ENCODE results near the gene CEP350. TPM values are rescaled to one million over a fixed set of nuclear protein-coding genes. Genes with fewer than 3 reads are reported as not detected.

CEP350 gene
- total RNA-seq, 4 donors from 2014 or later, result 40.0 to 60.3 (median 57.3) TPM

DNA sequence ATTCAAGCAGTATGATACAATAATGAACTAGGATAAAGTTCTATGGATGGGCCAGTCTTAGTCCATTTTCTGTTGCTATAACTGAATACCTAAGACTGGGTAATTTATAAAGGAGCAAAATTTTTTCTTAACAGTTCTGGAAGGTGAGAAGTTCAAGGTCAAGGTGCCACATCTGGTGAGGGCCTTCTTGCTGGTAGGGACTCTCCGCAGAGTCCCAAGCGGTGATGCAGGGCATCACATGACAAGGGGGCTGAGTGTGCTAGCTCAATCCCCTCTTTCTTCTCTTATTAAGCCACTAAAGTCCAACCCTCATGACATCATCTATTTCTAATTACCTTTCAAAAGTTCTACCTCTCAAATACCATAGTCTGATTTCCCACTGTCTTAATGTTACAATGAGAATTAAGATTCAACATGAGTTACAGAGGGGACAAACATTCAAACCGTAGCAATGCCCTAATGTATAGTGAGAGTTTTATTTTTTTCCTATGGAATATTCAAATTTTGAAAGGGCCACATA, 107.9 kb downstream of the CEP350 start:
- Histone ChIP-seq H3K27me3 (no peaks in the 10 kb centered on the region), H3K36me3 (peaks cover 0 to 55% (median 25%) of the 10 kb centered on the region in 4 donors), H3K4me1 (no peaks in the 10 kb centered on the region), H3K27ac (no peak overlapping the region), H3K9me3 (no peaks in the 10 kb centered on the region), H3K4me3 (no peak overlapping the region)
- in situ Hi-C loops (cut with MboI; ENCODE audit: low pct_ligation_motif_present in 1 of 4, low pct_unique_long_range_greater_than_20kb in 1 of 4, low sequenced_read_pairs in 3 of 4), result no loop called here
- no peak for DNase-seq
- intact Hi-C loops (cut with DNase I; ENCODE audit: low total_unique reads), result no loop called here
- TF ChIP-seq POLR2A (IDR thresholded peaks at IDR 0.05) (no peak), POLR2AphosphoS5 (IDR thresholded peaks at IDR 0.05) (no peak), EP300 (IDR thresholded peaks at IDR 0.05; ENCODE audit: low read depth) (no peak)
- TF ChIP-seq, protein P1, sequence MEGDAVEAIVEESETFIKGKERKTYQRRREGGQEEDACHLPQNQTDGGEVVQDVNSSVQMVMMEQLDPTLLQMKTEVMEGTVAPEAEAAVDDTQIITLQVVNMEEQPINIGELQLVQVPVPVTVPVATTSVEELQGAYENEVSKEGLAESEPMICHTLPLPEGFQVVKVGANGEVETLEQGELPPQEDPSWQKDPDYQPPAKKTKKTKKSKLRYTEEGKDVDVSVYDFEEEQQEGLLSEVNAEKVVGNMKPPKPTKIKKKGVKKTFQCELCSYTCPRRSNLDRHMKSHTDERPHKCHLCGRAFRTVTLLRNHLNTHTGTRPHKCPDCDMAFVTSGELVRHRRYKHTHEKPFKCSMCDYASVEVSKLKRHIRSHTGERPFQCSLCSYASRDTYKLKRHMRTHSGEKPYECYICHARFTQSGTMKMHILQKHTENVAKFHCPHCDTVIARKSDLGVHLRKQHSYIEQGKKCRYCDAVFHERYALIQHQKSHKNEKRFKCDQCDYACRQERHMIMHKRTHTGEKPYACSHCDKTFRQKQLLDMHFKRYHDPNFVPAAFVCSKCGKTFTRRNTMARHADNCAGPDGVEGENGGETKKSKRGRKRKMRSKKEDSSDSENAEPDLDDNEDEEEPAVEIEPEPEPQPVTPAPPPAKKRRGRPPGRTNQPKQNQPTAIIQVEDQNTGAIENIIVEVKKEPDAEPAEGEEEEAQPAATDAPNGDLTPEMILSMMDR (IDR thresholded peaks at IDR 0.05), result no peak
- WGBS, 2 donors (ENCODE audit: low coverage in 1 of 2), result 89 to 98% methylated on average over 3 of the region's 3 CpGs

DNA sequence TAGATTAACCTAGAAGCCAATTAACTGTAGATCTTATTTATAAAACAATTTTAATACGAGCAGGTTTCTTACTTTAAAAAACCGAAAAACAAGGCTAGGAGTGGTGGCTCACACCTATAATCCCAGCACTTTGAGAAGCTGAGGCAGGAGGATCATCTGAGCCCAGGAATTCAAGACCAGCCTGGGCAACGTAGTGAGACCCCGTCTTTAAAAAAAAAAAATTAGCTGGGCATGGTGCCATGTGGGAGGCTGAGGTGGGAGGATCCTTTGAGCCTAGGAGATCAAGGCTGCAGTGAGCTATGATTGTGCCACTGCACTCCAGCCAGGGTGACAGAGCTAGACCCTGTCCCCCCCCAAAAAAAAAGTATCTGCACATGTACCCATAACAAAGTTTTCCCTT, 110.8 kb downstream of the CEP350 start:
- no peaks in the 10 kb centered on the region for H3K27me3 ChIP-seq
- H3K36me3 ChIP-seq, result peaks cover 0 to 78% (median 37%) of the 10 kb centered on the region in 4 donors
- no peak overlapping the region for H3K4me3 ChIP-seq
- no peak for DNase-seq
- H3K4me1 ChIP-seq, result no peaks in the 10 kb centered on the region
- 91 to 100% methylated on average over 4 of the region's 4 CpGs for WGBS, 2 donors (ENCODE audit: low coverage in 1 of 2)
- no peak overlapping the region for H3K27ac ChIP-seq
- in situ Hi-C loops (cut with MboI; ENCODE audit: low pct_ligation_motif_present in 1 of 4, low pct_unique_long_range_greater_than_20kb in 1 of 4, low sequenced_read_pairs in 3 of 4), result no loop called here
- H3K9me3 ChIP-seq, result no peaks in the 10 kb centered on the region
- TF ChIP-seq POLR2AphosphoS5 (IDR thresholded peaks at IDR 0.05) (no peak), POLR2A (IDR thresholded peaks at IDR 0.05) (no peak), EP300 (IDR thresholded peaks at IDR 0.05; ENCODE audit: low read depth) (no peak)
- TF ChIP-seq, protein P1 (IDR thresholded peaks at IDR 0.05), result no peak
- intact Hi-C loops (cut with DNase I; ENCODE audit: low total_unique reads), result no loop called here

DNA sequence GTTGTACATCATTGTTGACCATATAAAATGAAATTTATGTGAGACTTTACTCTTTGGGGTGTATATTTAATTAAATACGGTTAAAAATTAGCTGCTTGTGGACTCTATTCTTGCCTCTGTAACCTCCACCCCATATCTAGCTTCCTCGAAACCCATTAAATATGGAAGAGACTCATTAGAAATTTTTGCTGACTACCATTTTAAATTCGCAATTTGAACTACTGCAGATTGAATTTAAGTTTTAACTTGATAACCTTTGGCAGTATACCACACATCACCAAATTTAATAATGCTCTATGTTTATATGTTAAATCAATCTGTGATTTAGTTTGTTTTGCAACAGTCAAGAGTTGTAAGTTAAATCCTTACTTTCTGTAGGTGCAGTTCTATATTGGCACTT, 111.5 kb downstream of the CEP350 start:
- intact Hi-C loops (cut with DNase I; ENCODE audit: low total_unique reads), result no loop called here
- H3K36me3 ChIP-seq, result peaks cover 0 to 76% (median 37%) of the 10 kb centered on the region in 4 donors
- no peak overlapping the region for H3K4me3 ChIP-seq
- in situ Hi-C loops (cut with MboI; ENCODE audit: low pct_ligation_motif_present in 1 of 4, low pct_unique_long_range_greater_than_20kb in 1 of 4, low sequenced_read_pairs in 3 of 4), result no loop called here
- DNase-seq, result no peak
- TF ChIP-seq EP300 (IDR thresholded peaks at IDR 0.05; ENCODE audit: low read depth), result no peak
- TF ChIP-seq, protein P1 (IDR thresholded peaks at IDR 0.05), result no peak
- no peak for TF ChIP-seq POLR2AphosphoS5 (IDR thresholded peaks at IDR 0.05)
- TF ChIP-seq POLR2A (IDR thresholded peaks at IDR 0.05), result no peak
- H3K9me3 ChIP-seq, result no peaks in the 10 kb centered on the region
- WGBS, 2 donors (ENCODE audit: low coverage in 1 of 2), result 85 to 88% methylated on average over 3 of the region's 3 CpGs
- H3K27ac ChIP-seq, result no peak overlapping the region
- no peaks in the 10 kb centered on the region for H3K27me3 ChIP-seq
- no peaks in the 10 kb centered on the region for H3K4me1 ChIP-seq

DNA sequence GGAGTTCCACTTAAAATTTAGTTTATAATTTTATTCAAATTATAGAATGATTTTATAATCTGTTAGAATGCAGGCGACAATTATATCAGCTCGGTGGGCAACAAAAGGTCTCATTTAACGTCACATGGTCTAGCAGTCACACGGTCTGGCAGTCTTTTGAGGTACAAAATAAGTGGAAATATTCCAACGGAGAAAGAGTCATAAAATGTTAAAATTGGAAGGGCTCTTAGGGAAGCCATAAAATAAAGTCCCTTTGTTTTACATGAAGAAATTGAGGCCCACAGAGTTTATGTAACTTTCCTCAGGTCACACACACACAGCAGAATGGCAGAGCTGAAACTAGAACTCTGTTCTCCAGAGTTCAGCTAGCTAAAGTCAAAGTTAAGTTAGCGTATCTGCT, 115.7 kb downstream of the CEP350 start:
- no peak for DNase-seq
- Histone ChIP-seq H3K9me3 (no peaks in the 10 kb centered on the region), H3K4me1 (no peaks in the 10 kb centered on the region), H3K27ac (no peak overlapping the region), H3K27me3 (no peaks in the 10 kb centered on the region), H3K4me3 (no peak overlapping the region), H3K36me3 (peaks cover 0 to 60% (median 23%) of the 10 kb centered on the region in 4 donors)
- TF ChIP-seq, protein P1 (IDR thresholded peaks at IDR 0.05), result no peak
- no peak for TF ChIP-seq POLR2AphosphoS5 (IDR thresholded peaks at IDR 0.05)
- TF ChIP-seq EP300 (IDR thresholded peaks at IDR 0.05; ENCODE audit: low read depth), result no peak
- no peak for TF ChIP-seq POLR2A (IDR thresholded peaks at IDR 0.05)
- intact Hi-C loops (cut with DNase I; ENCODE audit: low total_unique reads), result no loop called here
- in situ Hi-C loops (cut with MboI; ENCODE audit: low pct_ligation_motif_present in 1 of 4, low pct_unique_long_range_greater_than_20kb in 1 of 4, low sequenced_read_pairs in 3 of 4), result no loop called here
- WGBS, 2 donors (ENCODE audit: low coverage in 1 of 2), result 88 to 93% methylated on average over 6 of the region's 6 CpGs

Measured in transverse colon (tissue), 4 donors.